OCI-LY1 (cell line): ENCODE data around the gene MX1.

Experiments used
- H2AFZ ChIP-seq: fragments of 200-600 bp; sonication (generic), shearing (Covaris generic); 2 replicates; pipeline ENCODE4 v1.6.0; 2014; ENCODE audit warnings: antibody characterized with exemption, mild to moderate bottlenecking, low read length
- H3F3A ChIP-seq: fragments of 200-600 bp; sonication (generic), shearing (Covaris generic); 2 replicates; pipeline ENCODE4 v1.6.0; 2014; ENCODE audit warnings: mild to moderate bottlenecking, antibody characterized with exemption, low read length, moderate library complexity; ENCODE audit not compliant: insufficient read depth
- H3K27ac ChIP-seq: fragments of 200-600 bp; sonication (generic); 2 replicates; pipeline ENCODE4 v1.5.1; 2014; ENCODE audit warnings: low read length, mixed run types, mild to moderate bottlenecking, low read depth; ENCODE audit not compliant: poor library complexity, severe bottlenecking
- H3K27me3 ChIP-seq: fragments of 200-600 bp; sonication (generic); 2 replicates; pipeline ENCODE4 v1.6.0; 2014; ENCODE audit warnings: antibody characterized with exemption, mild to moderate bottlenecking, low read length, moderate library complexity; ENCODE audit not compliant: insufficient read depth
- H3K36me3 ChIP-seq: fragments of 200-600 bp; sonication (generic); 2 replicates; pipeline ENCODE4 v1.6.1; 2014; ENCODE audit warnings: mild to moderate bottlenecking, antibody characterized with exemption, low read length, moderate library complexity, mixed read lengths; ENCODE audit not compliant: insufficient read depth
- H3K4me1 ChIP-seq: fragments of 200-600 bp; sonication (generic); 2 replicates; pipeline ENCODE4 v1.5.1; 2014; ENCODE audit warnings: mild to moderate bottlenecking, low read length, moderate library complexity; ENCODE audit not compliant: insufficient read depth, severe bottlenecking
- H3K4me2 ChIP-seq: fragments of 200-600 bp; sonication (generic), shearing (Covaris generic); 2 replicates; pipeline ENCODE4 v1.6.1; 2014; ENCODE audit warnings: low read length
- H3K4me3 ChIP-seq: fragments of 200-600 bp; sonication (generic); 2 replicates; pipeline ENCODE4 v1.5.1; 2014; ENCODE audit warnings: low read length, low read depth, mild to moderate bottlenecking, mixed read lengths; ENCODE audit not compliant: poor library complexity, severe bottlenecking
- H3K79me2 ChIP-seq: fragments of 200-600 bp; shearing (Covaris generic); 2 replicates; pipeline ENCODE4 v1.6.1; 2016; ENCODE audit warnings: mixed run types, low read length, mixed read lengths; ENCODE audit not compliant: insufficient read depth
- H3K9ac ChIP-seq: fragments of 200-600 bp; sonication (generic), shearing (Covaris generic); 2 replicates; pipeline ENCODE4 v1.6.1; 2014; ENCODE audit warnings: mild to moderate bottlenecking, low read length, mixed read lengths
- H3K9me2 ChIP-seq: fragments of 200-600 bp; sonication (generic), shearing (Covaris generic); 2 replicates; pipeline ENCODE4 v1.6.1; 2014; ENCODE audit warnings: low read depth, mild to moderate bottlenecking, low read length, mixed read lengths
- H3K9me3 ChIP-seq: fragments of 200-600 bp; shearing (Covaris generic); 2 replicates; pipeline ENCODE4 v1.6.1; 2014; ENCODE audit warnings: low read length, mixed read lengths
- H4K20me1 ChIP-seq: fragments of 200-600 bp; sonication (generic), shearing (Covaris generic); 2 replicates; pipeline ENCODE4 v1.6.0; 2016; ENCODE audit warnings: mild to moderate bottlenecking, low read length; ENCODE audit not compliant: insufficient read depth
- CTCF ChIP-seq: fragments of 200-600 bp; sonication (generic), shearing (Covaris generic); IDR thresholded peaks from 2 replicates; pipeline ENCODE4 v1.5.1; 2017; ENCODE audit warnings: mild to moderate bottlenecking, antibody characterized with exemption, low read length, moderate library complexity, mixed read lengths
- EZH2 ChIP-seq: fragments of 200-600 bp; sonication (generic), shearing (Covaris generic); IDR thresholded peaks from 2 replicates; pipeline ENCODE4 v1.8.0; 2017; ENCODE audit warnings: borderline replicate concordance, mixed run types, mild to moderate bottlenecking, antibody characterized with exemption, low read length, moderate library complexity, mixed read lengths

MX1 gene

GRCh38 chr21:41443562-41443961 is 17.5 kb downstream of the MX1 start:
- Histone ChIP-seq H3K9me2 (no peaks in the 10 kb centered on the region), H4K20me1 (no peaks in the 10 kb centered on the region), H3K36me3 (peaks cover 80% of the 10 kb centered on the region), H2AFZ (no peak overlapping the region), H3F3A (no peaks in the 10 kb centered on the region), H3K9me3 (no peaks in the 10 kb centered on the region), H3K79me2 (no peaks in the 10 kb centered on the region), H3K27me3 (no peaks in the 10 kb centered on the region), H3K4me1 (no peaks in the 10 kb centered on the region), H3K4me3 (no peak overlapping the region), H3K9ac (no peak overlapping the region), H3K27ac (no peak overlapping the region), H3K4me2 (no peak overlapping the region)
- TF ChIP-seq EZH2 = no peak
- no peak for TF ChIP-seq CTCF

- H3F3A ChIP-seq = no peaks in the 10 kb centered on the region
- H3K9me2 ChIP-seq = no peaks in the 10 kb centered on the region
- no peak overlapping the region for H3K27ac ChIP-seq
- H2AFZ ChIP-seq = no peak overlapping the region
- peaks cover 82% of the 10 kb centered on the region for H3K36me3 ChIP-seq
- no peaks in the 10 kb centered on the region for H3K27me3 ChIP-seq
- H3K4me2 ChIP-seq = no peak overlapping the region
- H4K20me1 ChIP-seq = no peaks in the 10 kb centered on the region
- no peak overlapping the region for H3K4me3 ChIP-seq
- no peaks in the 10 kb centered on the region for H3K79me2 ChIP-seq
- H3K4me1 ChIP-seq = no peaks in the 10 kb centered on the region
- H3K9me3 ChIP-seq = no peaks in the 10 kb centered on the region
- H3K9ac ChIP-seq = no peak overlapping the region
- TF ChIP-seq EZH2 = no peak
- TF ChIP-seq CTCF = no peak
These were observed 18.8 kb downstream of the MX1 start for GRCh38 chr21:41444703-41445464.

- Histone ChIP-seq H3K36me3 (peaks cover 83% of the 10 kb centered on the region), H3K79me2 (no peaks in the 10 kb centered on the region), H3K4me3 (no peak overlapping the region), H3K4me2 (no peak overlapping the region), H3F3A (no peaks in the 10 kb centered on the region), H3K9me2 (no peaks in the 10 kb centered on the region), H3K27me3 (no peaks in the 10 kb centered on the region), H4K20me1 (no peaks in the 10 kb centered on the region), H2AFZ (no peak overlapping the region), H3K27ac (no peak overlapping the region), H3K9me3 (no peaks in the 10 kb centered on the region), H3K4me1 (no peaks in the 10 kb centered on the region), H3K9ac (no peak overlapping the region)
- TF ChIP-seq EZH2 = no peak
- TF ChIP-seq CTCF = no peak
These were observed 19.4 kb downstream of the MX1 start for GRCh38 chr21:41445465-41445862.
